Measurements from ENCODE around the gene SP3.

SP3 gene

DNA sequence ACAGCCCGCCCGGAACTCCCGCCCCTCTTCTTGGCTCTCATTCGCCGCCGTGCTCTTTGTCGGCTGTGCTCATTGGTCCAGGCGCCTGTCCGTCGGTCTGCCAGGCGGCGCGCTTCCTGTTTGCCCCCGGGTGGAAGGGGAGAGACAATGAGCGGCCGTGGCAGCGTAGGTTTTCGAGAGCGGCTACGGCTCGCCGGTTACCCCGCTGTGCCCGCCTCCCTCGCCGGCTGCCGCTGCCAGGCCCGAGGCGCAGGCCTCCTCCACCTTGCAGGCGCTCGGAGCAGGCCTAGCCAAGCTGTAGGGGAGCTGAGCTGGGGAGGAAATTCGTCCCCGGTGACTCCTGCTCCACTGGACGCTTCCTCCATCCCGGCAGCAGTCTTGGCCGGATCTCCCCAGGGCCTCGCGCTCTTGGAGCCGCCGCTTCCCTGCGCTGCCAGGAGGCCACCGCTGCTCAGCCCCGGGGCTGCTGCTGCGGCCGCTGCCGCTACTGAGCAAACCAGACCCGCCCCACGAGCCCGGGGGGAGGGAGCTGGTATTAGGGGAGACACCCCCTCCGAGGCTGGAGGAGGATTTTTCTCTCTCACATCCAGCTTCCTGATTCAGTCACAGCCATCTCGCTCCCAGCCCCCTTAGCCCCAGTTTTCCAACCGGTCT lies at the start of gene SP3:
Gene SP3 (minus strand): TSS at position 2 of the 654 bp plus-strand sequence. CDS start 202 bp downstream, outside the sequence.
- peak; percentile 97 for DNase-seq

DNA sequence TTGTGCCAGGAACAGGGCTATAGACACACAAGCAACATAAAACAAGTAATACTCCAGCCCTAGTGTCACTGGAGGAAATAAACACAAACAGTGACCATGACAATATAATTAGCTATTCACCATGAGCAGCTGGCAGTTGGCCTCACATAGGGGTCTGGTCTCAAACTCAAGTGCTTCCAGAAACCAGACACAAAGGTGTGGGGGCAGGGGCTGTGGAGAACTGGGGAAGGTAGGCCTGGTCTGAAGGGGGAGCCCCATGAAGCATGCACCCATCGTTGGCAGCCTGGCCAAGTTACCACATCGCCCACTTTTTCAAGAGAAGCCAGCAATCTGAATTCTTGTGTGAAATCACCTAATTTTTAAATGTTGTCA lies 49.5 kb upstream of the SP3 start:
- DNase-seq = no peak

DNA sequence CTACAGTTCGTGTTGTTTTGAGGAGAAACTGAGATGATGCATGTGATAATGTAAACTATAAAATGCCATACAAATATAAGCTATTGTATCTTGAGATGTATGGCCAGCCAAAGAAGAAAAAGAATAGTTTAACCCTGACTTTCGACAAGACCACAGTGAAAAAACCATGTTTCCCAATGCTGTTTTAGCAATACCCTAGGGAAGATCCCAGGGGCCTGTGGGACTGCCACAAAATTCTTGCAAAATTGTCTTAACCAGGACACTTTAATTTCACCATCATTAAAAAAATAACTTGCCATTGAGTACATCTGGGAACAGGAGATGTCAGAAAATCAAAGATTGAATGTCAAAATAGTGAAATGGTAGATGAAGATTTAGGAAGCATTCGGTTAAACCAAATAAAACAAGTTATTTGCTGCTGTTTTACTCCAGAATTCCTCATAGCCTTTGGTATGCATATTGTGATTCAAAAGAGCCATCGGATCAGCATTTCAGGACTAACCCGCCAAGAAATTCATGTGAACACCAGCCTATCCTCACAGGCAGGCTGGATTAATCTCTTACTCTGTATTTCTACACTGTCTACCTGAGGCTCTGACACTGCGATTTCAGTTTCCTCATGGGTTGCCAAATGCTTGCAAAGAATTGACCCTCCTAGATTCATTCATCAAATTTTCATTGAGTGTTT lies 49.0 kb upstream of the SP3 start:
- no peak for DNase-seq

DNA sequence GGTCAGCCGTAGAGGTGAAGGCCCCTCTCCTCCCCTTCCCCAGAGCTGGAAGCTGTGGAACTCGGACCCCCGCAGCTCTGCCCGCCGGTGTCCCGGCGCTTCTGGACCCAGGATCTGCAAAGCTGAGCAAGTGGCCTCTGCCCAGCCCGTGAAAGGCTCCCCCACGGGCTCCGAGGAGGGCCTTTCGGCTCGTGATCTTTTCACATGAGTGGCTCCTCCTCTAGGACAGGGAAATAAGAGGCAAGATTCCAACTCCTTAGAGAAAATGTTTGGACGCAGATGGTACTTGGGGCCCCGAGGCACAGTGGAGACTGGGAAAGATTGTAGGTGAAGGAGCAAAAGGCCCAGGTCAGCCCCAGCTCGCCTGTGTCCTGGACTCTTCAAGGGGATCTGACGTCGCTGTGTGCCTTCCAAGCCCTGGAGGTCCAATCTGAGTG lies 48.2 kb upstream of the SP3 start:
- no peak for DNase-seq

DNA sequence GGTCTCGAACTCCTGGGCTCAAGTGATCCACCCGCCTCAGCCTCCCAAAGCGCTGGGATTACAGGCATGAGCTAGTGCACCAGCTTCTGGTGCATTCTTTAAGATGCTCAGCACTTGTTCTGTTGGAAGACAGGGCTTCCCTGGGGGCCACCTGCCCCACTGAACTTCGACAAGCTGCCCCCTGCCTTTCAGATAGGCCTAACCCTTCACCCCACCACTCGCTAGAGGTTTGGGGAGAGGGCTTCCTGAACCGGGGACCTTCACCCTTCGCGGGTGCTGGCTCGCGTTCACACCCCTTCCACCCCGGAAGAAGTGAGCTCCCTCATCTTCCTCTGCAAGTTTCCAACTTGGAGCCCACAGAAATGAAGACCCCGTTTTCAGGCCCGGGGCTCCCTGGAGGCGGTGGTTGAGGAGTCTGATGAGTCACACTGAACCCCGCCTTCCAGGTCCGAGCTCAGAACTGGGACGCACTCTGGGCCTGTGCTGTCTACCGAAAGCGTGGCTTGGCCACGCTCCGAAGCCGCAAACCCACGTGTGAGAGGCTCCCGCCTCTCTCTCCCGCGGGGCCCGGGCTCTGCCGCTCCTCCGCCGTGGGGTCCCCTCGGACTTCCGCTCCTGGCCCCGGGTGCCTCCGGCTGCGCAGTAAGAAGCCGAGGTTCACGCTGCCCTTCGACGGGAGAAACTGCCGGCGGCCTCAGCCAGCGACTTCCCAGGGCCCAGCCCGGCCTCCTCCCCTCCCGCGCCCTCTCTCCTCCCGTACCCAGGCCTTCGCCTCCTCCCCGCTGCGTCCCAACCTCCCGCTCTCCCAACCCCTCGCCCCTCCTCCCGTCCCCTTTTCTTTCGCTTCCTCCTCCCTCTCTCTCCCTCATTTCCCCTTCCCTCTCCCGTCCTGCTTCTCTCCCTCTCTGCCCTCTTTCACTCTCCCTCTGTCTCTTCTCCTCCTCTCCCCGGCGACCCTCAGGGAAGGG lies 47.5 kb upstream of the SP3 start:
- peak; percentile 19 for DNase-seq

DNA sequence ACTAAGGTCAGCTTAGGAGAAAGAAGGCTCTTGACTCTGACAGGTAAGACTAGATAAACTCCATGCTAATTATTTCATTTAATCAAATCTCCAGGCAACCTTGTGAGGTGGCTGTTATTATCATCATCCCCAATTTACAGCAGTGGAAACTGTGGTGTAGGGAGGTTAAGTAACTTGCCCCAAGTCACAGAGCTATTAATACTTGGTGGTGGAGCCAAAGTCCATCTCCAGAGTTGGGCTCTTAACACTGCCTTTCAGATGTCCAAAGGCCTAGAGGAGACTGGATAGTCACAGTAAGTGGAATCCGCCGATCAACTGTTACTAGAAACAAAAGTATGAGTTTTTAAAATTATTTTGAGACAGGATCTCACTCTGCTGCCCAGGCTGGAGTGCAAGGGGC lies 46.6 kb upstream of the SP3 start:
- no peak for DNase-seq

DNA sequence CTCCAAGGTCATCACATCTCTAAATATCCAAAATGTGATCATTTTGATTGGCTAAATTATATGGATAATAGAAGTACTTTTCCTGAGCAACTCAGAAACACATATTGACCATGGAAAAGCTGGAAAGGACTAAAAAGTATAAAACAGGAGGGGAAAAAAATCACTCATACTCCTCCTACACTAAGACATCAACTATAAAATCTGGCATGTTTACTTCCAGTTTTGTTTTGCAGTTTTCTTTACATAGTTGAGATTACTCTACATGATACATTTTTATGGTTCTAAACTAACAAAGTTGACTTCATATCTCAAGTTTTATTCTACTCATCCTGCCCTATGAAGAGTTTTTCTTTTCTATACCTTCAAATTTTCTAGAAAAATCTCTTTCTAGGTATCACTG lies 46.0 kb upstream of the SP3 start:
- no peak for DNase-seq

DNA sequence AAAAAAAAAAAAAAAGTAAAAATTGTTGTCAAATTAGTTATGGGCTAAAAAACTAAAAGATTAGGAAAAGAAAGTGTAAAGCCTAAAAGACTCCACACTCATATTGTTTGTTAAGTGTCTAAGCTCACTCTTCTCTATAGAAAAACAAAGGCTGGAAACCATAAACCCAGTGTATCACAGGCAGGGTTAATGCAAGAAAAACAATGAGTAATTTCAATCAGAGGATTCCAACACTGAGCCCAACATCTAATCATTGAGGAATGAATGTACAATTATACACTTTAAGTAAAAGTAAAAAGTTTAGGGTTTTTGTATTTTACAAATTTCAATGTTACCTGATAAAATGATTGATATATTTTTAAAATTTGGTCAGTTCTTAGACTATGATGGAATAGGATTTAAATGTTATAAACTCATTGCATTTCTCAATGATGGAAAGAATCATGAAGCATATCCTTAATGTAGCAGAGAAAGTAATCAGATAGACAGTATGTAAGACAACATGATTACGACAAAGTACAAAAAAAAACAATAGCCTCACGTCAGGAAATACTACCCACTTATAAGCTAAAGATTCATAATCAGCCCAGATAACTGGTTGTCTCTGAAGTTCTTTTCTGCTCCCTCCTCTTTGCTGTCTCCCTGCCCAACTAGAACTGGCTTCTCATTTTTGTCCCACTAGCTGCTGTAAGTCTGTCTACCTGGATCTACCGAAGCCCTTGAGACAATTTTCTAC lies 44.5 kb upstream of the SP3 start:
- DNase-seq = no peak

DNA sequence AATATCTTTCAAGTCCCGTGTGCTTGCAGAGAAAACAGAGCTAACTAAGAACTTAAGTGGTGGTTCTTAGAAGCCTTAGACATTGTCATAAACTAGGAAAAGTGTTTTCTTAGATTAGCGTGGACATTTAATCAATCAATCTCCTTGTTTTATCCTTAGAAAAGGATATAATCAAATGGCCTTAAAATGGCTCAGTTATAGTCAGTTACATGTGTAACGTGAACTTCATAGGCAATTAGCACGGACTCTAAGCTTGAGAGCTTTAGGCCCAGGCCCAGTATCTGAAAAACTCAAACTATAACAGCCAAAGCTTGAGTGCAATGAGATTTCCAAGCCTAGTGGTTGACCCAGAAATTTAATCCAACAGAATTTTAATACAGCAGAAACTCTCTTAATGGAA lies 43.5 kb upstream of the SP3 start:
- no peak for DNase-seq

DNA sequence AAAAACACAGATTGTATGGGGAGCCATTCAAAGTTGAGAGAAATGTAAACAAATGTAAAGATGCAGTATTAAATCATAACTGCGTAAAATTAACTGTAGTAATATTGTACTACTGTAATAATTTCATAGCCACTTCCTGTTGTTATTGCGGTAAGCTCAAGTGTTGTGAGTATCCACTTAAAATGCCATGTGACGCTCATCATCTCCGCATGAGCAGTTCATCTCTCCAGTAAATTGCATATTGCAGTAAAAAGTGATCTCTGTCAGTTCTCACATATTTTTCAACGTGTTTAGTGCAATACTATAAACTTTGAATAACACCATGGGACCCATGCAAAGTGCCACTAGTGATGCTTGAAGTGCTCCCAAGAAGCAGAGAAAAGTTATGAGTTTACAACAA lies 41.8 kb upstream of the SP3 start:
- DNase-seq = no peak

DNA sequence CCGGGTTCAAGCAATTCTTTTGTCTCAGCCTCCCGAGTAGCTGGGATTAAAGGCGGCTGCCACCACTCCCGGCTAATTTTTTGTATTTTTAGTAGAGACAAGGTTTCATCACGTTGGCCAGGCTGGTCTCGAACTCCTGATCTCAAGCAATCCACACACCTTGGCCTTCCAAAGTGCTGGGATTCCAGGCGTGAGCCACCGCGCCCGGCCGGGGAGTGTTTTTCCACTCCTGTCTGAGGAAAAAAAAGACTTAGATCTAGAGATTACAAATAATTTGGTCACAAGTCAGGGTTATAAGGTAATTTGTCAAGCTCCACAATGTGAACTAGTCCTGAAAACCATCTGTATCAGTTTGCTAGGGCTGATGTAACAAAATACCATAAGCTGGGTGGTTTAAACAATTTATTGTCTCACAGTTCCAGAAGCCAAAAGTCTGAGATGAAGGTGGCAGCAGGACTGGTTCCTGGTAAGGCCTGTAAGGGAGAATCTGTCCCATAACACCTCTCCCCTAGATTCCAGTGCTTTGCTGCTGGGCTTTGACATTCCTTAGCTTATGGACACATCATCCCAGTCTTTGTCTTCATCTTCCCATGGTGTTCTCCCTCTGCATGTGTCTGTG lies 40.7 kb upstream of the SP3 start:
- DNase-seq = no peak

DNA sequence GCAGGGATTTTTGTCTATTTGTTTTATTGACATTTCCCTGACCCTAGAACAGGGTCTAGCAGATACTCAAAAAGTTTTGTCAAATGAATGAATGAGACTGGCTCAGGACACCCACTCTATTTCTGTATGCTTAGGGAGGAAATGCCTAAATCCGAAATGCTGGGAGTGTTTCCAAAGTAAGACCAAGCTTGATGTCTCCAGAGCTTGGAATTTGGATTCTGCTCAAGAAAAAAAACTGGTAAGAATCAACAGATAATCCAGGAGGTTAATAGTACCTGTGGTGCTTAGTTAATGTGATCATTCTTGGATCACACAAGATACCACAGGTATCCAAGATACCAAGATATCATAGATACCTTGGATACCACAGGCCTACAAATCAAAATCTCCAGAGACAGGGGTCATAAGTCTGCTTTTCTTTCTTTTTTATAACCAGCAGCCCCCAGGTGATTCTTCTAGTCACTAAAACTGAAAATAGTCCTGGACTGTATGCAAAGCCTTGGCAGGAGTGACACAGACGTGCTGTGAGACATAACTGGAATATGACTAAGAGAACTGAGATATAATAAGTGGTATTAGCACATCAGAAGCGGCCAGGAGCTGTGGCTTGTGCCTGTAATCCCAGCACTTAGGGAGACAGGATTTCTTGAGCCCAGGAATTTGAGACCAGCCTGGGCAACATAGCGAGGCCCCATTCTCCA lies 39.9 kb upstream of the SP3 start:
- DNase-seq = peak; percentile 10

DNA sequence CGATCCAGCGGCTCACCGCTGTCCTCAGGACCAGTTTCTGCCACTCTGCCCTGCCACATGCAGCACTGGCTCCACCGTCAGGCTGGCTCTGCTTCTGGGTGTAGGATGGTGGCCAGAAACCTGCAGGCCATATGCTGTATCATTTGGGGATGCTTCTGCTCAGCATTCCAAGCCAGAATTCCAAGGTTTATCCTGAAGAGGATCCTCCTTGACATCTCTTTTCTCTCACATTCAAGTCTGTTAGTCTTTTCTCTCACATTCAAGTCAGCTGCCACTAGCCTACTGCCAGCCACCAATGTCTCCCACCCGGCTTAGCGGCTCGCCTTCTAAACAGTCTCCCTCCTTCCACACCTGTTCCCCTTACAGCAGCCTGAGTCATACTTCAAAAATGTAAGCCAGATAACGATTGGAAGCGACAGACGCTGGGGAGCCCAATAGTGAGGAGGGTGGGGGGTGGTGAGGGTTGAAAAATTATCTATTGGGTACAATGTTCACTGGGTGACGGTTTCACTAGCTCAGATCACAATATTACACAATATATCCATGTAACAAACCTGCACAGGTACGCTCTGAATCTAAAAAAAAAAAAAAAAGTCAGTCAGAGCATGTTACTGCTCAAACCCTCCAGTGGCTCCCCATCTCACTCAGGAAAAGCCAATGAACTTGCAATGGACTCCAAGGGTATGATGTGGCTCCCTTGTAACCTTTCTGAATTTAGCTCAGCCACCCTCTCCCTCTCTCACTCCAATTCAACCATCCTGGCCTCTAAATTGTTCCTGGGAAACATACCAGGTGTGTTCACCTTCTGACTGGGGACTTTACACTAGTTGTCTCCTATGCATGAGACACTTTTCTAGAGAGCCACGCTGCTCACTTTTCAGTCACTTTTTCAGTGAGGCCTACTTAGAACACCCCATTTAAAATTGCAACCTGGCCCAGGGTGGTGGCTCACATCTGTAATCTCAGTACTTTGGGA lies 38.8 kb upstream of the SP3 start:
- DNase-seq = no peak

DNA sequence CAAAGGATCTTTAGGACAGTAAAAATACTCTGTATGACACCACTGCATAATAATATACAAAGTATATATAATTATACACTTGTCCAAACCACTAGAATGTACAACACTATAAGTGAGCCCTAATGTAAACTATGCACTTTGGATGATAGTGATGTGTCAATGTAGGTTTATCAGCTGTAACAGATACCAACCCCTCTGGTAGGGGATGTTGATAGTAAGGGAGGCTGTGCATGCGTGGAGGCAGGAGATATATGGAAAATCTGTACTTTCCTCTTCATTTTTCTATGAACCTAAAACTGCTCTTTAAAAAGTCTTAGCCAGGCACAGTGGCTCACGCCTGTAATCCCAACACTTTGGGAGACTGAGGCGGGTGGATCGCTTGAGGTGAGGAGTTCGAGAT lies 37.5 kb upstream of the SP3 start:
- no peak for DNase-seq

DNA sequence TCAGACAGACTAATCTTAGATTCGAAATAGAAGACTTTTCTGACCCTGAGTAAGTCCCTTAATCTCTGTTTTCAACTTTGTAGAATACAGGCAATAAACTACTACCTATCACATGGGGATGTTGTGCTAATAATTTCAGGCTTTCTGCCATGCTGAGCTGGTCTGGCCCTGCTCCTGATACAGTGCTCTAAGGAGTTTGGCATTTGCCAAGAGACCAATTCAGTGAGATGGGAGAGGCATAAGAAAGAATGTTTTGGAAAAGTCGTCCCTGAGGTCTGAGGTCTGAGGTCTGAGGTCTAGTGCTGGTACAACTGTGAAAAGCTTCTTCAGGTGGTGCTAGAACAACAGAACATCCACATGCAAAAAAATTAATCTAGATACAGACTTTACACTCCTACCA lies 35.9 kb upstream of the SP3 start:
- no peak for DNase-seq

DNA sequence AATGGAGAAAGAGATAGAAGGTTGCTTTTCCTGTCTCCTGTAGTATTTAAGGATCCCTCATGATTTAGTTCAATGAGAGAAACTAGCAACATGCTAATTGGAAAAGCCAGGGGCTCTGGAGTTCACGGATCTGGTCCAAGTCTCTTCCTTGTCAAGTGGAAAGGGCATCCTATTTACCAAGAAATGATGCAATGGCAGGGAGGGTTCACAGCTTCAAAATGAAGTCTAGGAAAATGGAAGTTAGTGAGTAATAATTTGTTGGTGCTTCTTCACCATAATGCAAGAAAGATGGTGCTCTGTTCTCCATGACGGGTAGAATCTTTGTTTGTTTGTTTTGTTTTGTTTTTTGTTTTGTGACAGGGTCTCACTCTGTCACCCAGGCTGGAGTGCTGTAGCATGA lies 34.6 kb upstream of the SP3 start:
- DNase-seq = no peak

DNA sequence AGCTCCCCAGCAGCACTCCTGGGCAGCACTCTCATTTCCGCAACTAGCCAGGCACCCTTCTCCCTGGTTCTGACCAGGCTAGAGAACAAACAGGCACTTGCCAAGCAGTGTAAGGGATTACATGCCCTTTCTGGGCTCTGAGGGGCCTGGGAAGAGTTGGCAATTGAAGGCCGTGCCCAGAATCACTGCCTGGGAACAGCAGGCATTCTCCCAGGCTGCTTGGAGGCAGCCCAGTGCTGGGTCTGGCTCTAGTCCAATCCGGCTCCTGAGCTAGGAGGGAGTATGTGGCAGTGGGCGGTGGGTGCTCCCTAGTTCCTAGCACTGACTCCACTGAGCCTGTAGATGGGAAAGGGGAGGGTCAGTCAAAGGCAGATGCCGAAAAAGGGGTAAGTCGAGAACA lies 34.1 kb upstream of the SP3 start:
- DNase-seq = no peak

DNA sequence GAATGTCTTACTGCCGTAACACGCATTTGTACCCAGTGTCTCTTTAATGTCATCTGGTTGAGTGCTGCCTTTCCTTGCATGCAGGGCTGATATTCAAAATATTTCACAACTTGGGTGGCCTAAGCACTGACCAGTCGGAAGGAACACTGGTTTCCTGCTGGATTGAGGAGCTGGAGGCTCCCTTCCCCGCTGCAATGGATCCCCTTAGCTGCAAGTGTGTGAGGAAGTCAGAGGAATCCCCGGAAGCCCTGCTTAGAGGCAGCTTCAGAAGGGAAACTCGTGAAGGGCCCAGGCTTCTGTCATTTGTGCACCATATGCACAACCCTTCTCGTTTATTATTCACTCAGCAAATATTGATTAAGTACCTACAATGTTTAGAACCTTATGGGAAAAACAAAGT lies 33.2 kb upstream of the SP3 start:
- no peak for DNase-seq

DNA sequence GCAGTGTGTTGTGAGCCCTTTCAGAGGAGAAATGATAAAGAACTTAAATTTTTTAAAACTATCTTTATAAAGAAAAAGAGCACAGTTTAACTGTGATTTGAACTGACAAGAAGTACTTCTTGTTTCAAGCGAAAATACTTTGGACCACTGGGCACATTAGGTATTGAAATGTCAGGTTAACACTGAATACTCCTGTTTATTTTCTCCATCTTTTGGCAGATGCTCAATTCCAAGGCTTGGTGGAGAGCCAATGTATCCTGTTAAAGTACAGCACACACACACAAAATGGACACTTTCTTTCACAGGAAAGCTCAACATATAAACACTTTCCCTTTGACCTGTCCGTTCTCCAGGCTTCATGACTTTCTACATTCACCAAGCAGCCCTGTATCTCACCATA lies 32.6 kb upstream of the SP3 start:
- no peak for DNase-seq

DNA sequence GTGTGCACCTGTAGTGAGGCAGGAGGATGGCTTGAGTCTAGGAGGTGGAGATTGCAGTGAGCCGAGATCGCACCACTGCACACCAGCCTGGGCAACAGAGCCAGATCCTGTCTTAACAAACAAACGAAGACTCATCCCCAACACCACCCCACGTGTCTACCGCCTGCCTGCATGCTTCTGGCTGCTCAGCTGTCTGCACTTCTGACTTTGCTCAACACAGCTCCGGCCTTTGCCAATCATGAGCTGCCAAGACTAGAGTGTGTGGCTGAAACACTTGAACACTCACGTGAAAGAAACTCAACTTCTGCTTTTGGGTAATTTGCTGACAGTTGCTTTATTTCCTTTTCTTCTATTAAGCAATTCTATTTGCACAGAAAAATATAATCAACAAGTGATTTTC lies 32.1 kb upstream of the SP3 start:
- no peak for DNase-seq

DNA sequence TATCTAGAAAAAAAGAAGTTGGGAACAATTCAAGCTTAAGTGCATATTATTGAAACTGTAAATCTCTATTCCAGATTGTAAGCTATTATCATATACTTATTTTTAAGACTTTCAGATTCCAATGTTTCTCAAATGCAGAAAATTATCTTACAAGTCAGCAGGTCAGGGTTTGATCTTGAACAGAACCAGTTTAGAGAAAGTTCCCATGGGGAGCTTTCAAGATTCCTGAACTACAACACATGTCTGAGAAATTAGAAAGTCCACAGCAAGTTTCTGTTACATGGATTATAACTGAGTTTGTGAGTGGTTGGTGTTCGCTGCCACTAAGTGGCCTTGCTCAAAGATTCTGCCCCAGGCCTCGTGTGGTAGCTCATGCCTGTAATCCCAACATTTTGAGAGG lies 31.6 kb upstream of the SP3 start:
- no peak for DNase-seq

Data from stimulated activated CD4-positive, alpha-beta T cell treated with anti-CD3 and anti-CD28 coated beads, Interleukin-4, amount 100 ng/mL, for 24 hours (primary cell).